ENCODE data around the gene LTV1.
"Not testable (repeated sequence)": the region's sequence is repeated elsewhere in the genome, so short reads cannot be mapped to it uniquely, and the experiment has no call there.

GRCh38 chr6:143856762-143857161, 13.6 kb downstream of the LTV1 start:
- TF ChIP-seq CTCF (IDR thresholded peaks at IDR 0.05; ENCODE audit: poor library complexity, severe bottlenecking); EP300 (conservative IDR thresholded peaks at IDR 0.05; ENCODE audit: poor library complexity, severe bottlenecking); REST (IDR thresholded peaks at IDR 0.05; ENCODE audit: borderline replicate concordance): not testable (repeated sequence)

Measured in neural cell (in vitro differentiated cells).